ENCODE results near the gene KRT76. TPM values are rescaled to one million over a fixed set of nuclear protein-coding genes. Genes with fewer than 3 reads are reported as not detected.

Gene KRT76
- total RNA-seq, 1 donor from 2014 or later: not detected

DNA sequence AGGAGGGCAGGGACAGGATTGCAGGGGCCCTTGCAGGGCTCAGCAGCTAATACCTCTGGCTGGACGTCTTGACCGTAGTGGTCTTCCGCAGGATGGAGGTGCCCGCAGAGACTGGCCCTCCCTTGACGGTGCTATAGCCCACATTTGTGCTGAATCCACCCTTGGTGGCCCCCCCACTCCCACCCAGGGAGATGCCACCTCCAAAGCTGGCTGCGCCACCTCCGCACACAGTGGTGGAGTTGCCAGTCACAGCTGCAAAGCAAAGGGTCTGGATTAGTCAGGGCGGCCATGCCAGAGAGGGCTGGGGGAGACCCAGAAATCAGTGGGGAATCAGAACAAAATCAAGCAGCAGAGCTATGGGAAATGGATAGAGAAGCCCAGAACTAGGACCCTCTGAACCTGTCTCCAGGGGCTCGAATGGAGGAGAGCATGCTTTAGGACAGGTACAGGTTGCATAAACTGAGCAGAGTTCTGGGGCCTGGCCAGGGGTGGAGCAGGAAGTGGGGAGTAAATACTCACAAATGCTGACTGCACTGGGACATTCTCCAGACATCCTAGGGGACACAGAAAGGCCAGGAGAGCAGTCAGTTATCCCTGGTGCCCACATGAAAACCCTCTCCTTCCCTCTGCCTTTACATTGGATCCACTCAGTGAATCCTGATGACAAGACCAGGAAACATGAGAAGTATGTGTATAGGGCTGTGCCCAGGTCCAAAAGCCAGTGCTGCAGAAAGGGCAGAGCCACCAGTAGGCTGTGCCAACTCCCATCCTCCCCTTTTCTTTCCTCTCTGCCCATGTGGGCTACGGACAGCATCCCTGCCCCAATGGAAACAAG, 44.9 kb upstream of the KRT76 start:
- no peak for DNase-seq (ENCODE audit: low read depth)
- Histone ChIP-seq H3K27me3 (ENCODE audit: control insufficient read depth, insufficient read depth, low read length) (peaks cover 2% of the 10 kb centered on the region), H3K4me3 (ENCODE audit: low read depth, low read length) (no peak overlapping the region), H3K36me3 (ENCODE audit: control insufficient read depth, insufficient read depth, low read length) (no peaks in the 10 kb centered on the region)
- TF ChIP-seq, protein P1, sequence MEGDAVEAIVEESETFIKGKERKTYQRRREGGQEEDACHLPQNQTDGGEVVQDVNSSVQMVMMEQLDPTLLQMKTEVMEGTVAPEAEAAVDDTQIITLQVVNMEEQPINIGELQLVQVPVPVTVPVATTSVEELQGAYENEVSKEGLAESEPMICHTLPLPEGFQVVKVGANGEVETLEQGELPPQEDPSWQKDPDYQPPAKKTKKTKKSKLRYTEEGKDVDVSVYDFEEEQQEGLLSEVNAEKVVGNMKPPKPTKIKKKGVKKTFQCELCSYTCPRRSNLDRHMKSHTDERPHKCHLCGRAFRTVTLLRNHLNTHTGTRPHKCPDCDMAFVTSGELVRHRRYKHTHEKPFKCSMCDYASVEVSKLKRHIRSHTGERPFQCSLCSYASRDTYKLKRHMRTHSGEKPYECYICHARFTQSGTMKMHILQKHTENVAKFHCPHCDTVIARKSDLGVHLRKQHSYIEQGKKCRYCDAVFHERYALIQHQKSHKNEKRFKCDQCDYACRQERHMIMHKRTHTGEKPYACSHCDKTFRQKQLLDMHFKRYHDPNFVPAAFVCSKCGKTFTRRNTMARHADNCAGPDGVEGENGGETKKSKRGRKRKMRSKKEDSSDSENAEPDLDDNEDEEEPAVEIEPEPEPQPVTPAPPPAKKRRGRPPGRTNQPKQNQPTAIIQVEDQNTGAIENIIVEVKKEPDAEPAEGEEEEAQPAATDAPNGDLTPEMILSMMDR (IDR thresholded peaks at IDR 0.05; ENCODE audit: insufficient read depth, low read length, poor library complexity, severe bottlenecking): no peak

DNA sequence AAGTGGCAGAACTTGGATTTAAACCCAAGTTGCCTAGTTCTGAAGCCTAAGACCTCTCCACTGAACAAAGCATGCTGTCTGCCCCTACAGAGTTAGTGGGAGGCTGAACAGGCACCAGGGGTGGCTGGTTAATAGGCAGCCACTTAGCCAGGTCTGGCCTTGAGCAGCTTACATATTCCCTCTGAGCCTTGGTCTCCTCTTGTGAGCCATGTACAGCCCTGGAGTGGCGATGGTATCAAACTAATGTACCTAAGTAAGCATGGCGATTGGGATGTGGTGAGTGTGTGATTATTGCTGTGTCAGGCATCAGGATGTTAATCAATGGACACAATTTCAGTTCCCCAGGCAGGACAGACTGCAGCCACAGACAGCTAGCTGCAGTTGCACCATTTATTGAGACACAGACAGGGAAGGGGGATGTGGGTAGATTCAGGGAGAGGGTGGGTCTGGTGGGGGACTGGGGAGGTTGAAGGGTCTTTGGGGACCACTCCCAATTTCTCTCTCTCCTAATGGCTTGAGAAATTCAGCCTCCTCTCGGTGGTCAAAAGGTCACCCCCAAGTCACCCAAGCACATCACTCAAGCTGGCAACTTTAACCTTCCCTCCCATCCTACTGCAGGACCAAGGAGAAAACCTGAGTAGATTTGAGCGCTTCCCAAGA, 44.1 kb upstream of the KRT76 start:
- H3K36me3 ChIP-seq (ENCODE audit: control insufficient read depth, insufficient read depth, low read length): no peaks in the 10 kb centered on the region
- no peak overlapping the region for H3K4me3 ChIP-seq (ENCODE audit: low read depth, low read length)
- TF ChIP-seq, protein P1 (IDR thresholded peaks at IDR 0.05; ENCODE audit: insufficient read depth, low read length, poor library complexity, severe bottlenecking): no peak
- DNase-seq (ENCODE audit: low read depth): no peak
- peaks cover 2% of the 10 kb centered on the region for H3K27me3 ChIP-seq (ENCODE audit: control insufficient read depth, insufficient read depth, low read length)

DNA sequence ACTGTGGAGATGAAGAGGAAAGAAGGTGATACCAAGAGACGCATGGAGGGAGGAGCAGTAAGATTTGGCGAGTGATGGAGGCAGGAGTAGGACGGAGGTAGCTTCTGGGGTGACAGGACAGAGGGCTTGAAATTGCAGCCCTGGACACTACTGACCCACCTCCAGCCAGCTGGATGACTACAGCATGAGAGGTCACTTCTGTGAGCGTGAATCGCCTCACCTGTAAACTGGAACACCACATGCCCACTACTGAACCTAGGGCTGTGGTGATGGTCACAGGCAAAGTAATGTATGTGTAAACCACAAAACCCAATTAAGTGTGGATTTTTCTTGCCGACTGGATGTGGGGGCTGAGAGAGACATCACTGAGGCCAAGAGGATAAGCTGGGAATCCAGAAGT, 43.4 kb upstream of the KRT76 start:
- TF ChIP-seq, protein P1 (IDR thresholded peaks at IDR 0.05; ENCODE audit: insufficient read depth, low read length, poor library complexity, severe bottlenecking): no peak
- DNase-seq (ENCODE audit: low read depth): no peak
- no peaks in the 10 kb centered on the region for H3K36me3 ChIP-seq (ENCODE audit: control insufficient read depth, insufficient read depth, low read length)
- peaks cover 2% of the 10 kb centered on the region for H3K27me3 ChIP-seq (ENCODE audit: control insufficient read depth, insufficient read depth, low read length)
- H3K4me3 ChIP-seq (ENCODE audit: low read depth, low read length): no peak overlapping the region

DNA sequence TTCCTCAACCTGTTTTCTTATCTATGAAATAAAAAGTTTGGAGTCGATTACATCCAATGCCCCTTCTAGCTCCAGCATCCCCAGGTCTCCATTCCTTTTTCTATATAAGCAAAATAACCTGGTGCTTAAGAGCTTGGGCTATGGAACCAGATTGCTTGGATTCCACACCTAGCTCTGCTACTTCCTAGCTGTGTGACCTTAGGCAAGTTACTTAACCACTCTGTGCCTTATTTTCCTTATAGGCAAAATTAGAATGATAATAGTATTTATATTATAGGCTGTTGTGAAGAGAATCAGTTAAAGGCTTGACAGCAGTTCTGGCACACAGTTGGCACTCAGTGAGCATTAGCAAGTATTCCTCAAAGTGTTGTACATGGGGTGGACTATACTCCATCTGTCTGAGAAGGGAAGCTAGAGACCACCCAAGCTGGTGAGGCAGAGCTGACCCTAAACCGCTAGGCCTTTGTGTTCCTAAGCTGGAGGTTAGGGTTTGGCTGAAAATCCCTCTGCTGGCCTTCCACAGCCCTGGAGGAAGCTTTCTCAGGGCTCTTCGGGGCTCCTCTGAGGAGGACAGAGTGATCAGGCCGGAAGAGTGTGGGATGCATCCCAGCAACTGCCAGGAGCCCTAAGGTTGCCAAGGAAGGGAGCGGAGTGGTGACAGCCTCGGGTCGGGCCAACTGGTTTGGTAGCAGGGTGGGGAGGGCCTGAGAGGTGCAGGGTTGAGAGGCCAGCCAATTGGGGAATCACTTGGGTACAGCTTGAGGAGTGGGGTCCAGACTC, 42.8 kb upstream of the KRT76 start:
- Histone ChIP-seq H3K36me3 (ENCODE audit: control insufficient read depth, insufficient read depth, low read length) (no peaks in the 10 kb centered on the region), H3K4me3 (ENCODE audit: low read depth, low read length) (no peak overlapping the region), H3K27me3 (ENCODE audit: control insufficient read depth, insufficient read depth, low read length) (peaks cover 2% of the 10 kb centered on the region)
- no peak for DNase-seq (ENCODE audit: low read depth)
- TF ChIP-seq, protein P1 (IDR thresholded peaks at IDR 0.05; ENCODE audit: insufficient read depth, low read length, poor library complexity, severe bottlenecking): no peak

DNA sequence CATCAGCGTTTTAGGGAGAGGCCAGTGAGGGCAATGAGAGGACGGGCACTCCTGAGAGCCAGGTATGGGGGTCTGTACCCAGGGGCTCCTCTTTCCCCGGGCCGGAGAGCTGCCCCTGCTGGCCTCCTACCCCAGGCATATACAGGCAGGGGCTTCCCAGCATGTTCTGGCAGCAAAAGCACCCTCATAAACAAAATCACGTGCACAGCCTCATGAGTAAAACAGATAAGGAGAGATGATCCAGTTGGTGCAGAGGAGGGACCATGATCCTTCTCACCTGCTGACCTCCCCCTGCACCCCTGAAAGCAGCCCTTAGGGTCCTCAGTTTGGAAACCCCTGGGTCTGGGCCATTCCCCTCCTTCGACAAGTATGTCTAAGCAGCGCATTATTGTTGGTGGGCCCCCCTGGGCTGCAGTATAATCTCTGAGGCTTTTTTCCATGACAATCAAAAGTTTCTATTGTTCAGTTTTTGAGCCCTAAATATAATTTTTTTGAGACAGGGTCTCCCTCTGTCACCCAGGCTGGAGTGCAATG, 41.8 kb upstream of the KRT76 start:
- Histone ChIP-seq H3K4me3 (ENCODE audit: low read depth, low read length) (no peak overlapping the region), H3K27me3 (ENCODE audit: control insufficient read depth, insufficient read depth, low read length) (peaks cover 2% of the 10 kb centered on the region), H3K36me3 (ENCODE audit: control insufficient read depth, insufficient read depth, low read length) (no peaks in the 10 kb centered on the region)
- TF ChIP-seq, protein P1 (IDR thresholded peaks at IDR 0.05; ENCODE audit: insufficient read depth, low read length, poor library complexity, severe bottlenecking): no peak
- no peak for DNase-seq (ENCODE audit: low read depth)

Data from kidney epithelial cell (primary cell).